Ishikawa (cell line): ENCODE measurements around the gene RLN3.

ENCODE experiments used
- CEBPB ChIP-seq: IDR thresholded peaks from 2 replicates; pipeline ENCODE4 v1.6.1; 2012
- CREB1 ChIP-seq: IDR thresholded peaks from 2 replicates; pipeline ENCODE4 v1.6.1; 2012; ENCODE audit warnings: low read depth
- EGR1 ChIP-seq: IDR thresholded peaks from 2 replicates; pipeline ENCODE4 v1.6.1; 2012
- EP300 ChIP-seq: IDR thresholded peaks from 2 replicates; pipeline ENCODE4 v1.6.1; 2012; ENCODE audit warnings: borderline replicate concordance
- NFIC ChIP-seq: IDR thresholded peaks from 2 replicates; pipeline ENCODE4 v1.6.1; 2012
- RAD21 ChIP-seq: IDR thresholded peaks from 2 replicates; pipeline ENCODE4 v1.6.1; 2012; ENCODE audit warnings: low read depth
- TAF1 ChIP-seq: IDR thresholded peaks from 2 replicates; pipeline ENCODE4 v1.6.1; 2012; ENCODE audit warnings: low read depth, mild to moderate bottlenecking
- TCF12 ChIP-seq: IDR thresholded peaks from 2 replicates; pipeline ENCODE4 v1.6.1; 2012; ENCODE audit warnings: low read depth
- TEAD4 ChIP-seq: IDR thresholded peaks from 2 replicates; pipeline ENCODE4 v1.6.1; 2012
- YY1 ChIP-seq: IDR thresholded peaks from 2 replicates; pipeline ENCODE4 v1.6.1; 2012; ENCODE audit warnings: low read depth
- TF ChIP-seq, protein P1 (sequence below): IDR thresholded peaks from 2 replicates; pipeline ENCODE4 v1.6.1; 2012
- TF ChIP-seq, protein P2 (sequence below): IDR thresholded peaks from 2 replicates; pipeline ENCODE4 v1.6.1; 2012; ENCODE audit warnings: low read depth, mild to moderate bottlenecking

Gene RLN3

DNA sequence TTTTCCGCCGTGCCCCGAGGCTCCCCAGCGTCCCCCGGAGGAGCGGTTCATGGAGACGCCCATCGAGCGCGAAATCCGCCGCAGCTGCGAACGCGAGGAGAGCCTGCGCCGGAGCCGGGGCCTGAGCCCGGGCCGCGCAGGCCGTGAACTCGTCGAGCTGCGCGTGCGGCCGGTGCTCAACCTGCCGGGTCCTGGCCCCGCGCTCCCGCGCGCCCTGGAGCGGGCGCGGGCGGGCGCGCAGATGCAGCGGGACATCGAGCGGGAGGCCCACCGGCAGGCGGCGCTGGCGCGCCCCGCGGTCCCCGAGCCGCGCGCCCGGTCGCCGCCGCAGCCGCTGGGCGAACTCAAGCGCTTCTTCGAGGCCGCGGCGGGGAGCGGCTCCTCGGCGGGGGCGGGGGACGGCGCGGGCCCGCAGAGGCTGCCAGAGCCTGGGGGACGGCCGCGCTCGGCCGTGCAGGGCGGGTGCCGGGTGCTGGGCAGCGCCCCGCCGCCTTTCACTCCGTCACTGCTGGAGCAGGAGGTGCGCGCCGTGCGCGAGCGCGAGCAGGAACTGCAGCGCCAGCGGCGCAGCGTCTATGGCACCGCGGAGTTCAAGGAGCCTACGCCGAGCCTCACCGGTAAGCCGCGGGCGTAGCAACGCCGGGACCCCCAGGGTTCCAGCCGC is 45.4 kb downstream of the RLN3 start:
- TF ChIP-seq TAF1 (no peak), TCF12 (no peak), YY1 (no peak), TEAD4 (no peak), EP300 (no peak)
- TF ChIP-seq, protein P1, sequence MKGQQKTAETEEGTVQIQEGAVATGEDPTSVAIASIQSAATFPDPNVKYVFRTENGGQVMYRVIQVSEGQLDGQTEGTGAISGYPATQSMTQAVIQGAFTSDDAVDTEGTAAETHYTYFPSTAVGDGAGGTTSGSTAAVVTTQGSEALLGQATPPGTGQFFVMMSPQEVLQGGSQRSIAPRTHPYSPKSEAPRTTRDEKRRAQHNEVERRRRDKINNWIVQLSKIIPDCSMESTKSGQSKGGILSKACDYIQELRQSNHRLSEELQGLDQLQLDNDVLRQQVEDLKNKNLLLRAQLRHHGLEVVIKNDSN, result no peak
- TF ChIP-seq, protein P2, sequence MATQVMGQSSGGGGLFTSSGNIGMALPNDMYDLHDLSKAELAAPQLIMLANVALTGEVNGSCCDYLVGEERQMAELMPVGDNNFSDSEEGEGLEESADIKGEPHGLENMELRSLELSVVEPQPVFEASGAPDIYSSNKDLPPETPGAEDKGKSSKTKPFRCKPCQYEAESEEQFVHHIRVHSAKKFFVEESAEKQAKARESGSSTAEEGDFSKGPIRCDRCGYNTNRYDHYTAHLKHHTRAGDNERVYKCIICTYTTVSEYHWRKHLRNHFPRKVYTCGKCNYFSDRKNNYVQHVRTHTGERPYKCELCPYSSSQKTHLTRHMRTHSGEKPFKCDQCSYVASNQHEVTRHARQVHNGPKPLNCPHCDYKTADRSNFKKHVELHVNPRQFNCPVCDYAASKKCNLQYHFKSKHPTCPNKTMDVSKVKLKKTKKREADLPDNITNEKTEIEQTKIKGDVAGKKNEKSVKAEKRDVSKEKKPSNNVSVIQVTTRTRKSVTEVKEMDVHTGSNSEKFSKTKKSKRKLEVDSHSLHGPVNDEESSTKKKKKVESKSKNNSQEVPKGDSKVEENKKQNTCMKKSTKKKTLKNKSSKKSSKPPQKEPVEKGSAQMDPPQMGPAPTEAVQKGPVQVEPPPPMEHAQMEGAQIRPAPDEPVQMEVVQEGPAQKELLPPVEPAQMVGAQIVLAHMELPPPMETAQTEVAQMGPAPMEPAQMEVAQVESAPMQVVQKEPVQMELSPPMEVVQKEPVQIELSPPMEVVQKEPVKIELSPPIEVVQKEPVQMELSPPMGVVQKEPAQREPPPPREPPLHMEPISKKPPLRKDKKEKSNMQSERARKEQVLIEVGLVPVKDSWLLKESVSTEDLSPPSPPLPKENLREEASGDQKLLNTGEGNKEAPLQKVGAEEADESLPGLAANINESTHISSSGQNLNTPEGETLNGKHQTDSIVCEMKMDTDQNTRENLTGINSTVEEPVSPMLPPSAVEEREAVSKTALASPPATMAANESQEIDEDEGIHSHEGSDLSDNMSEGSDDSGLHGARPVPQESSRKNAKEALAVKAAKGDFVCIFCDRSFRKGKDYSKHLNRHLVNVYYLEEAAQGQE, result no peak

DNA sequence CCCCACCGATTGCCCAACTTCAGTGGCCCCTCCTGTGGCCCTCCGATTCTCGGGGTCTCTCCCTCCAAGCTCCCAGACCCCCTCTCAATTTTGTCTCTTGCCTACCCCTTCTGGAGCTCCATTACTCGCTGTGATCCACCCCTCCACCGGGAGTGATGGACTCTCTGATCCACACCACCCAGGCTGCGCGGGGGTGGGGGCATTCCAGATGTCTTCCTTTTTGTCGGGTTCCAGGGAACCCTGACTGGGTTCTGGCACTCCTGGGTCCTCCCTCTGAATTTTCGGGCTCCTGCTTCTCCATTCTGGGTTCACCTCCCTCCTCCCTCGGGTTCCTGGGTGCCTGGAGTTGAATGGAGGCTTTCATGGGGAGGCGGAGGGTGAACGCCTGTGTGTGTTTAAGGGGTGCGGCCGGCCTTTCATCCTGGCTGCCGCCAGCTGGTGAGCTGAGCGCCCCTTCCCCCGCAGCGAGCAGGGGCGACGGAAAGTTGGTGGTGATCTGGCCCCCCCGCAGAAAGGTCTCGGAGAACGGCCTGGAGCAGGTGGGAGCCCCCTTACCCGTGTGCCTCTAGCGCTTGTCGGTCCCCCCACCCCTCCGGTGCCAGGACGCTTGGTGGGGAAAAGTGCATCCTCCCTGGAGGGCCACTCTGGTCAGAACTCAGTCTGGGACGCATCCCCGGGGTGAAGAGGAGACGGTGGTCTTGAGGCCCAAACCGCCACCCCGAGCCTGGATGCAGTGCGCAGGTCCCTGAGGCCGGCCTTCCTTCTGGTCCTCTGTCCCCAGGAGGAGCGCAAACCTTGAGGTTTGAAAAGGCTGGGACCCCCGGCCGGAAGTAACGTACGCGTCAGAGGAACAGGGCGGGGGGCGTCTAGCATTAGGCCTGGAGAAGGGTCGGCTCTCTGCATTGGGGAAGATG is 46.2 kb downstream of the RLN3 start:
- TF ChIP-seq NFIC (0 out of 2 replicates have a peak, but pooled peaks have one; percentile 22), TAF1 (no peak), TCF12 (no peak), RAD21 (no peak), CREB1 (no peak), EGR1 (no peak; the same call in 1 of the 2 replicates)
- TF ChIP-seq, protein P2, result no peak

DNA sequence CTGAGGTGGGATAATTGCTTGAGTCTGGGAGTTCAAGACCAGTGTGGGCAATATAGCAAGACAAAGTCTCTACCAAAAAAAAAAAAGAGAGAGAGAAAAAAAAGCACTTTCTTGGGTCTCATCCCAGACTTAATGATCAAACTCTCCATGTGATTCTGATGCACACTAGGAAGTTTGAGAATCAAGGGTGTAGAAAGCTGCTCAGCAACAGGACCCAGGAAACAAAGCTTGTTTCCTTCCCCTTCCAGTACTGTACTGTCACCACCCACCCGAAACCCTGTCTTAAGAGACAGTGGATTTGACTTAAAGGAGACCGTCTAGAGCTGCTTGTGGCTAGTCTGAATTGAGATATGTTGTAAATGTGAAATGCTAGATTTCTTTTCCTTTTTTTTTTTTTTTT is 50.5 kb downstream of the RLN3 start:
- TF ChIP-seq, protein P2, result no peak
- TF ChIP-seq CEBPB, result no peak
- no peak for TF ChIP-seq TAF1
- TF ChIP-seq, protein P1, result no peak
- TF ChIP-seq TCF12, result no peak
- TF ChIP-seq EGR1, result no peak
- no peak for TF ChIP-seq RAD21
- TF ChIP-seq TEAD4, result no peak
